Bronchial epithelial cell (primary cell): ENCODE data around the gene SCO1. TPM values are rescaled to one million over a fixed set of nuclear protein-coding genes. Genes with fewer than 3 reads are reported as not detected.

Experiments used
- DNase-seq: peaks from one replicate; pipeline ENCODE4 v3.0.0-alpha.2; 2010; ENCODE audit warnings: low read depth
- FAIRE-seq: peaks from 2 replicates; lab custom pipeline; 2011; peaks lifted over from hg19 to GRCh38; lab: Jason Lieb, UNC
- H3K27me3 ChIP-seq: 2 replicates; pipeline ENCODE4 v1.5.1; 2011; ENCODE audit warnings: low read length; ENCODE audit not compliant: control insufficient read depth, insufficient read depth
- H3K36me3 ChIP-seq: 2 replicates; pipeline ENCODE4 v1.5.1; 2011; ENCODE audit warnings: low read length; ENCODE audit not compliant: control insufficient read depth, insufficient read depth
- H3K4me3 ChIP-seq: 2 replicates; pipeline ENCODE4 v1.5.1; 2011; ENCODE audit warnings: mild to moderate bottlenecking, low read depth, low read length, control low read depth
- total RNA-seq: library from RNA; depleted of rRNA; stranded (reverse); fragments of >200 nt; gene quantifications from 2 replicates; pipeline ENCODE4 v1.2.1, GENCODE V29; 2014
- TF ChIP-seq, protein P1 (sequence below): IDR thresholded peaks from 2 replicates; pipeline ENCODE4 v1.5.1; 2011; ENCODE audit warnings: mild to moderate bottlenecking, moderate library complexity, low read length, control low read depth, inconsistent platforms; ENCODE audit not compliant: insufficient read depth, severe bottlenecking

The SCO1 gene
- total RNA-seq, 1 donor from 2014 or later = 24.2 TPM

DNA sequence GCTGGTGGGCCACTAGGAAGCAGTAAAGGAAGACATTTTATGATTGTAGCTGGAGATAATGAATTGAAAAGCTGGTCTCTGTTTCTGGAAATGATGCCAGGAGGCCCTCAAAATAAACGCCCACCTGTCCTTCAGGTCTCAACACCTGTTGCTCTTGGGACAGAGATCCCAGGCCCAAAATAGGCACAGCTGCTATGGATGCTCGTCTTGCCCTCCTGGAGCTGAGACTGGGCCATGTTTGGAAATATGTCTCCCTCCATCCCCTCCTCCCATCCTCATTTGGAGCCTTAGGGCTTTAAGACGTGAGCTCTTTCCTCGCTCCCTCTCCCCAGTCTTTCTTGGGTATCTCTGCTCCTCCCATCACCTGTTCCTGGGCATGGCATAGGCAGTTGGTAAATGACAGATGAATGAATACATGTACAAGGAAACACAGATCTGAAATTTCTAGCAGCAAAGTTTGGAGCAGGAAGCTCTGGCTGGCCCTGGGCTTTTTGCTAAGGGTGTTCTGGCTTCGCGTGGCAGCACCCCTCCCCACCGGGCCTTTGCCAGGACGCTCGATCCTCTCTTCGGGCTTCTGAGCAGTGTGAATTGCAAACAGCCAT, 73.5 kb downstream of the SCO1 start:
- DNase-seq (peak; percentile 23), FAIRE-seq (peak; percentile 13)
- no peaks in the 10 kb centered on the region for H3K36me3 ChIP-seq
- TF ChIP-seq, protein P1, sequence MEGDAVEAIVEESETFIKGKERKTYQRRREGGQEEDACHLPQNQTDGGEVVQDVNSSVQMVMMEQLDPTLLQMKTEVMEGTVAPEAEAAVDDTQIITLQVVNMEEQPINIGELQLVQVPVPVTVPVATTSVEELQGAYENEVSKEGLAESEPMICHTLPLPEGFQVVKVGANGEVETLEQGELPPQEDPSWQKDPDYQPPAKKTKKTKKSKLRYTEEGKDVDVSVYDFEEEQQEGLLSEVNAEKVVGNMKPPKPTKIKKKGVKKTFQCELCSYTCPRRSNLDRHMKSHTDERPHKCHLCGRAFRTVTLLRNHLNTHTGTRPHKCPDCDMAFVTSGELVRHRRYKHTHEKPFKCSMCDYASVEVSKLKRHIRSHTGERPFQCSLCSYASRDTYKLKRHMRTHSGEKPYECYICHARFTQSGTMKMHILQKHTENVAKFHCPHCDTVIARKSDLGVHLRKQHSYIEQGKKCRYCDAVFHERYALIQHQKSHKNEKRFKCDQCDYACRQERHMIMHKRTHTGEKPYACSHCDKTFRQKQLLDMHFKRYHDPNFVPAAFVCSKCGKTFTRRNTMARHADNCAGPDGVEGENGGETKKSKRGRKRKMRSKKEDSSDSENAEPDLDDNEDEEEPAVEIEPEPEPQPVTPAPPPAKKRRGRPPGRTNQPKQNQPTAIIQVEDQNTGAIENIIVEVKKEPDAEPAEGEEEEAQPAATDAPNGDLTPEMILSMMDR = no peak
- H3K4me3 ChIP-seq = no peak overlapping the region
- H3K27me3 ChIP-seq = no peaks in the 10 kb centered on the region

DNA sequence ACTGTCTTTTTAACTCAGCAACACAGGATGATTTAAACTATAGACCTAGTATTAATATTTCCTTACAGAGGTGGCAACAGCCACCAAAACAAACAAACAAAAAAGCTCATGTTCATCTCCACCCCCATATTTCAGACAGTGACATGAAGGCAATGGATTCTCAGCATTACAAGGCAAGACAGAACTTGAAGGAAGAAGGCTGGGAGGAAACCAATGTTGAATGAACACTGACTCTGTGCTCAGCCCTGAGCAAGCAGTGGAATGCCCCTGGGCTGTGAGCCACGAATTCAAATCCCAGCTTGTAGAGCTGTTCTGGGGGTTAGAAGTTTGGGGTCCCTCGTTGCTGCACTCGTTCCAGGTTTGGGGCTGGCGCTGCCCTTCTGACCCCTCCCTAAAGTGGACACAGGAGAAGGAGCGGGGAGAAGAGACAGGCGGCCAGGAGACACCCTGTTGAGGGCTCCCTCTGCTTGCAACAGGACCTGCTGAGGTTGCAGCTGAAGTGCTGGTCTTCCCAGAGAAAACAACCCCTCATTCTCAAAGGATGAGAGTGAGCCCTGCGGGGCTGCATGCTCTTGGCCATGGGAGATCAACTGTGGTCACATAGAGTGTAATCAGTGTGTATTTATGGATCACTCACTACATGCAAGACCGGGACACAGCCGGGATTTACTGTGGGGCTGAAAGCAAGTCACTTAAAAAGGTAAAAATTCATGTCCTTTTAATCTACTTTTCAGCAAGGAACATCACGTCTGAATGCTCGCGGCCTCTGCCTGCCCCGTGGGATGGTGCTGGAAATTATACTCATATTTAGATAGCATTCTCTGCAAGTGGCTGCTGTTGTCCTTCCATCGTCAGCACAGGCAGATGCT, 74.5 kb downstream of the SCO1 start:
- peak; percentile 97 for FAIRE-seq
- TF ChIP-seq, protein P1 = no peak
- Histone ChIP-seq H3K36me3 (no peaks in the 10 kb centered on the region), H3K4me3 (peak overlapping the region; percentile 17), H3K27me3 (no peaks in the 10 kb centered on the region)
- DNase-seq = peak; percentile 98

Other genes with a start within 250 kb of the SCO1 start
- gene MYH4, start 228.0 kb downstream of the SCO1 start, total RNA-seq = not detected in 2 replicates
- not detected in 2 replicates for gene MYH1, start 179.0 kb downstream of the SCO1 start, total RNA-seq
- not detected in 2 replicates for gene MYH2, start 147.9 kb downstream of the SCO1 start, total RNA-seq
- gene MYH3, start 40.2 kb downstream of the SCO1 start, total RNA-seq = 1.1 and 1.4 TPM in 2 replicates
- gene ADPRM, start 61 bp upstream of the SCO1 start, total RNA-seq = 14.1 and 20.5 TPM in 2 replicates
- gene TMEM220, start 32.5 kb upstream of the SCO1 start, total RNA-seq = 0.79 and 0.90 TPM in 2 replicates
- not detected in 2 replicates for gene TMEM238L, start 106.6 kb upstream of the SCO1 start, total RNA-seq
- gene PIRT, start 140.6 kb upstream of the SCO1 start, total RNA-seq = not detected in 2 replicates